ENCODE results near the gene KRT71. TPM values are rescaled to one million over a fixed set of nuclear protein-coding genes. Genes with fewer than 3 reads are reported as not detected.

The KRT71 gene
- total and polyA plus RNA-seq, 7 donors, result not detected

GRCh38 chr12:52539083-52539820, 13.7 kb downstream of the KRT71 start:
- 52 to 70% methylated on average over 5 of the region's 5 CpGs for WGBS, 2 donors
- Histone ChIP-seq H3K4me3 (no peak overlapping the region), H3K9me3 (no peaks in the 10 kb centered on the region), H3K4me1 (peaks cover 0 to 13% (median 9%) of the 10 kb centered on the region in 4 donors), H3K27ac (no peak overlapping the region), H3K36me3 (no peaks in the 10 kb centered on the region), H3K27me3 (no peaks in the 10 kb centered on the region)
- no peak for DNase-seq
- intact Hi-C loops (cut with DNase I), result no loop called here
- TF ChIP-seq EP300 (IDR thresholded peaks at IDR 0.05) (no peak), POLR2A (IDR thresholded peaks at IDR 0.05) (no peak), CTCF (IDR thresholded peaks at IDR 0.05) (no peak), POLR2AphosphoS5 (IDR thresholded peaks at IDR 0.05) (no peak)

DNA sequence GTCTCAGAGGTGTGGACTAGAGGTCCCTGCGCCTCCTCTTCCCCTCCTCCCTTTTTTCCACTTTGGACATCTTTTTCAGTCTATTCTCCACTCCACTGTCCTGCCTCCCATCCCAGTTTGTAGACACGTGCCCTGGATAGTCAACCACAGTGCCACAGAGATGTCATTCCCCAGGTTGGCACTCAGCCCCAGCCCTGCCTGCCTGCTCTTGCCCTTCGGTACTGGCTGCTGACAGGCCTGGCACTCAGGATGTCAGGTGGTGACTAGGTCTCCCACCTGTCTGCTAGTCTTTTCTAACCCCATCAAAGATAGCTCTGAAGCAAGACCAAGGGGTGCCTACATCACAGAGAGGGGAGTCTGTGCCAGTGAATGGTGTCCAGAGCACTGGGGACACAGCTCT, 15.8 kb downstream of the KRT71 start:
- Histone ChIP-seq H3K9me3 (no peaks in the 10 kb centered on the region), H3K27ac (no peak overlapping the region), H3K4me3 (no peak overlapping the region), H3K36me3 (no peaks in the 10 kb centered on the region), H3K4me1 (peaks cover 0 to 19% (median 12%) of the 10 kb centered on the region in 4 donors), H3K27me3 (no peaks in the 10 kb centered on the region)
- intact Hi-C loops (cut with DNase I), result no loop called here
- no peak for DNase-seq
- 63 to 83% methylated on average over 3 of the region's 3 CpGs for WGBS, 2 donors
- TF ChIP-seq POLR2AphosphoS5 (IDR thresholded peaks at IDR 0.05) (no peak), CTCF (IDR thresholded peaks at IDR 0.05) (no peak)

GRCh38 chr12:52535574-52535973, 17.4 kb downstream of the KRT71 start:
- 0 to 77% methylated on average over 1 of the region's 1 CpG for WGBS, 2 donors
- intact Hi-C loops (cut with DNase I), result no loop called here

DNA sequence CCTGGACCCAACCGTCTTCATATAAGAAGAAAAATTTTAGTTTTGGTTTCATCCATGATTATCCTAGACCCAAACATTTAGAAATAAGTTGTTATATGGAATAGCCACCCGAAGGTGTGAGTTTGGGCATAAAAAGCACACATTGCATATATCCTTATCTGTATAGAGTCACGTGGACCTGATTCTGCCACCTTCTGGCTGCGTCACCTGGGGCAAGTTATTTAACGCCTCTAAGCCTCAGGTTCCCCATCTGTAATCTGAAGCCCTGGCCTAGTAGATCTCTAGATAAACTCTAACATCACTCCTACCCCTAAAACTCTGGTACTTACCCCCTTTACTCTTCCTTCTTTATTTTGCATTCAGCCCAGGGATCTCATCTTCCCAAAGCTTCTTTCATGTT, 18.5 kb downstream of the KRT71 start:
- no peak for DNase-seq
- 37 to 89% methylated on average over 5 of the region's 5 CpGs for WGBS, 2 donors
- TF ChIP-seq POLR2A (IDR thresholded peaks at IDR 0.05) (no peak), CTCF (IDR thresholded peaks at IDR 0.05) (no peak), POLR2AphosphoS5 (IDR thresholded peaks at IDR 0.05) (no peak), EP300 (IDR thresholded peaks at IDR 0.05) (no peak)
- intact Hi-C loops (cut with DNase I), result no loop called here
- no peaks in the 10 kb centered on the region for H3K36me3 ChIP-seq
- H3K9me3 ChIP-seq, result no peaks in the 10 kb centered on the region
- no peaks in the 10 kb centered on the region for H3K27me3 ChIP-seq
- no peak overlapping the region for H3K27ac ChIP-seq
- H3K4me1 ChIP-seq, result peaks cover 0 to 16% (median 9%) of the 10 kb centered on the region in 4 donors
- no peak overlapping the region for H3K4me3 ChIP-seq

More at GRCh38 chr12:52535574-52535973, 17.4 kb downstream of the KRT71 start:
- H3K4me3 ChIP-seq, result no peak overlapping the region
- no peaks in the 10 kb centered on the region for H3K9me3 ChIP-seq
- no peaks in the 10 kb centered on the region for H3K36me3 ChIP-seq
- DNase-seq, result no peak
- peaks cover 0 to 19% (median 12%) of the 10 kb centered on the region in 4 donors for H3K4me1 ChIP-seq
- no peak overlapping the region for H3K27ac ChIP-seq
- no peak for TF ChIP-seq POLR2AphosphoS5 (IDR thresholded peaks at IDR 0.05)
- TF ChIP-seq CTCF (IDR thresholded peaks at IDR 0.05), result no peak
- TF ChIP-seq EP300 (IDR thresholded peaks at IDR 0.05), result no peak
- no peak for TF ChIP-seq POLR2A (IDR thresholded peaks at IDR 0.05)
- H3K27me3 ChIP-seq, result no peaks in the 10 kb centered on the region

Data from sigmoid colon (tissue), 7 donors.